ENCODE measurements around the gene SEC14L5. TPM values are rescaled to one million over a fixed set of nuclear protein-coding genes. Genes with fewer than 3 reads are reported as not detected.

Gene SEC14L5
- total RNA-seq, 1 donor from 2014 or later: 0.41 TPM

GRCh38 chr16:4987250-4987579, 29.1 kb downstream of the SEC14L5 start:
- no peaks in the 10 kb centered on the region for H3K4me1 Mint-ChIP-seq
- Histone ChIP-seq H3K36me3 (no peaks in the 10 kb centered on the region), H4K20me1 (ENCODE audit: low read depth) (no peaks in the 10 kb centered on the region), H3K4me2 (peak overlapping the region; percentile 94), H2AFZ (replicated peaks) (peak overlapping the region; percentile 100), H3K9ac (no peak overlapping the region), H3K4me1 (no peaks in the 10 kb centered on the region), H3K79me2 (ENCODE audit: low read depth) (no peaks in the 10 kb centered on the region), H3K27ac (no peak overlapping the region), H3F3A (ENCODE audit: low read depth) (peaks cover 7% of the 10 kb centered on the region), H3K9me3 (ENCODE audit: low read depth) (no peaks in the 10 kb centered on the region), H3K27me3 (peaks cover 57% of the 10 kb centered on the region), H3K4me3 (peak overlapping the region; percentile 51)
- no peak overlapping the region for H3K4me3 Mint-ChIP-seq
- no peak for TF ChIP-seq CTCF (IDR thresholded peaks at IDR 0.05)
- no peak for TF ChIP-seq EZH2phosphoT487 (IDR thresholded peaks at IDR 0.05)
- TF ChIP-seq EZH2 (IDR thresholded peaks at IDR 0.05): no peak
- no peak for DNase-seq (ENCODE audit: low spot score)
- H3K27me3 Mint-ChIP-seq (ENCODE audit: insufficient read depth, low read depth): peaks cover 43% of the 10 kb centered on the region
- H3K27ac Mint-ChIP-seq: no peak overlapping the region
- H3K36me3 Mint-ChIP-seq: no peaks in the 10 kb centered on the region
- peaks cover 8% of the 10 kb centered on the region for H3K9me3 Mint-ChIP-seq

- H3K36me3 Mint-ChIP-seq: no peaks in the 10 kb centered on the region
- H3K4me2 ChIP-seq: peak overlapping the region; percentile 94
- no peaks in the 10 kb centered on the region for H3K4me1 ChIP-seq
- peaks cover 57% of the 10 kb centered on the region for H3K27me3 ChIP-seq
- H3K9ac ChIP-seq: no peak overlapping the region
- peak; percentile 40 for DNase-seq (ENCODE audit: low spot score)
- H3K79me2 ChIP-seq (ENCODE audit: low read depth): no peaks in the 10 kb centered on the region
- no peaks in the 10 kb centered on the region for H3K4me1 Mint-ChIP-seq
- peak; percentile 37 for TF ChIP-seq EZH2phosphoT487 (IDR thresholded peaks at IDR 0.05)
- no peak for TF ChIP-seq CTCF (IDR thresholded peaks at IDR 0.05)
- peak; percentile 41 for TF ChIP-seq EZH2 (IDR thresholded peaks at IDR 0.05)
- H3K27ac ChIP-seq: no peak overlapping the region
- H3K36me3 ChIP-seq: no peaks in the 10 kb centered on the region
- peak overlapping the region; percentile 100 for H2AFZ ChIP-seq (replicated peaks)
- H3K9me3 Mint-ChIP-seq: peaks cover 8% of the 10 kb centered on the region
- no peaks in the 10 kb centered on the region for H3K9me3 ChIP-seq (ENCODE audit: low read depth)
- no peaks in the 10 kb centered on the region for H4K20me1 ChIP-seq (ENCODE audit: low read depth)
- no peak overlapping the region for H3K27ac Mint-ChIP-seq
- peaks cover 43% of the 10 kb centered on the region for H3K27me3 Mint-ChIP-seq (ENCODE audit: insufficient read depth, low read depth)
- H3F3A ChIP-seq (ENCODE audit: low read depth): peaks cover 7% of the 10 kb centered on the region
- H3K4me3 Mint-ChIP-seq: peak overlapping the region; percentile 70
- H3K4me3 ChIP-seq: peak overlapping the region; percentile 51
Observed at GRCh38 chr16:4987580-4988374, 29.6 kb downstream of the SEC14L5 start.

- Histone ChIP-seq H3K4me3 (no peak overlapping the region), H3K9ac (no peak overlapping the region), H3K27me3 (peaks cover 57% of the 10 kb centered on the region), H3F3A (ENCODE audit: low read depth) (peaks cover 7% of the 10 kb centered on the region), H3K4me2 (no peak overlapping the region), H3K36me3 (no peaks in the 10 kb centered on the region), H3K4me1 (no peaks in the 10 kb centered on the region), H3K79me2 (ENCODE audit: low read depth) (no peaks in the 10 kb centered on the region), H3K9me3 (ENCODE audit: low read depth) (no peaks in the 10 kb centered on the region), H4K20me1 (ENCODE audit: low read depth) (no peaks in the 10 kb centered on the region), H2AFZ (replicated peaks) (no peak overlapping the region), H3K27ac (no peak overlapping the region)
- H3K9me3 Mint-ChIP-seq: peaks cover 8% of the 10 kb centered on the region
- no peaks in the 10 kb centered on the region for H3K4me1 Mint-ChIP-seq
- peak overlapping the region; percentile 48 for H3K4me3 Mint-ChIP-seq
- H3K27ac Mint-ChIP-seq: no peak overlapping the region
- no peaks in the 10 kb centered on the region for H3K36me3 Mint-ChIP-seq
- peaks cover 43% of the 10 kb centered on the region for H3K27me3 Mint-ChIP-seq (ENCODE audit: insufficient read depth, low read depth)
- no peak for DNase-seq (ENCODE audit: low spot score)
- TF ChIP-seq EZH2 (IDR thresholded peaks at IDR 0.05) (no peak), CTCF (IDR thresholded peaks at IDR 0.05) (no peak), EZH2phosphoT487 (IDR thresholded peaks at IDR 0.05) (no peak)
Observed at GRCh38 chr16:4988647-4989046, 30.5 kb downstream of the SEC14L5 start.

Data from neural progenitor cell (in vitro differentiated cells).